Measurements from ENCODE around the gene VPS72. TPM values are rescaled to one million over a fixed set of nuclear protein-coding genes. Genes with fewer than 3 reads are reported as not detected.
A peak's percentile ranks its signal among the peaks of the same experiment; 100 is the strongest.
"Not testable (repeated sequence)": the region's sequence is repeated elsewhere in the genome, so short reads cannot be mapped to it uniquely, and the experiment has no call there.

Gene VPS72
- total RNA-seq, 6 experiments from 2014 or later = 57.8 to 87.4 (median 73.9) TPM

- peaks cover 18% of the 10 kb centered on the region for H3K4me1 Mint-ChIP-seq (ENCODE audit: low read depth)
- no peak overlapping the region; the same call in 1 of the 2 replicates for H3K4me3 Mint-ChIP-seq
- no peak for DNase-seq
- peaks cover 3% of the 10 kb centered on the region for H3K27me3 Mint-ChIP-seq (ENCODE audit: insufficient read depth)
- TF ChIP-seq CTCF (IDR thresholded peaks at IDR 0.05) = no peak
- H3K9me3 Mint-ChIP-seq = no peaks in the 10 kb centered on the region
- H3K27ac Mint-ChIP-seq = peak overlapping the region; percentile 60; the same call in 1 of the 2 replicates
- peaks cover 15% of the 10 kb centered on the region for H3K36me3 Mint-ChIP-seq (ENCODE audit: low read depth)
These were observed 31.6 kb upstream of the VPS72 start for GRCh38 chr1:151221616-151222015.

GRCh38 chr1:151213560-151213959, 23.6 kb upstream of the VPS72 start:
- Mint-ChIP-seq H3K27ac (no peak overlapping the region; the same call in 1 of the 2 replicates), H3K4me3 (no peak overlapping the region), H3K4me1 (ENCODE audit: low read depth) (peaks cover 41% of the 10 kb centered on the region), H3K27me3 (ENCODE audit: insufficient read depth) (peaks cover 1% of the 10 kb centered on the region), H3K36me3 (ENCODE audit: low read depth) (peaks cover 24% of the 10 kb centered on the region), H3K9me3 (no peaks in the 10 kb centered on the region)
- no peak for DNase-seq
- no peak for TF ChIP-seq CTCF (IDR thresholded peaks at IDR 0.05)

GRCh38 chr1:151211972-151212705, 22.1 kb upstream of the VPS72 start:
- Mint-ChIP-seq H3K4me1 (ENCODE audit: low read depth) (peaks cover 41% of the 10 kb centered on the region), H3K4me3 (0 out of 2 replicates have a peak overlapping the region, but pooled peaks have one; percentile 7), H3K27ac (peak overlapping the region; percentile 78), H3K9me3 (no peaks in the 10 kb centered on the region), H3K27me3 (ENCODE audit: insufficient read depth) (peaks cover 1% of the 10 kb centered on the region), H3K36me3 (ENCODE audit: low read depth) (peaks cover 24% of the 10 kb centered on the region)
- TF ChIP-seq CTCF (IDR thresholded peaks at IDR 0.05) = no peak
- DNase-seq = no peak

- Mint-ChIP-seq H3K4me1 (ENCODE audit: low read depth) (peaks cover 40% of the 10 kb centered on the region), H3K36me3 (ENCODE audit: low read depth) (peaks cover 29% of the 10 kb centered on the region), H3K9me3 (no peaks in the 10 kb centered on the region), H3K27ac (peak overlapping the region; percentile 84), H3K4me3 (peak overlapping the region; percentile 46; the same call in 1 of the 2 replicates), H3K27me3 (ENCODE audit: insufficient read depth) (peaks cover 1% of the 10 kb centered on the region; the same call in 1 of the 2 replicates)
- DNase-seq = peak; percentile 87
- TF ChIP-seq CTCF (IDR thresholded peaks at IDR 0.05) = no peak
These were observed 20.8 kb upstream of the VPS72 start for GRCh38 chr1:151210830-151211229.

- not testable (repeated sequence) for H3K27me3 Mint-ChIP-seq (ENCODE audit: insufficient read depth); H3K4me3 Mint-ChIP-seq; H3K27ac Mint-ChIP-seq; H3K9me3 Mint-ChIP-seq; DNase-seq
- peaks cover 31% of the 10 kb centered on the region for H3K36me3 Mint-ChIP-seq (ENCODE audit: low read depth)
- peaks cover 44% of the 10 kb centered on the region for H3K4me1 Mint-ChIP-seq (ENCODE audit: low read depth)
These were observed 15.5 kb upstream of the VPS72 start for GRCh38 chr1:151205381-151205965.
